GM23338 (cell line): ENCODE data around the gene HIGD1B. TPM values are rescaled to one million over a fixed set of nuclear protein-coding genes. Genes with fewer than 3 reads are reported as not detected.

ENCODE experiments used
- ATAC-seq: fragments of 200-7000 bp; cut with Tn5 transposase; 3 replicates; pipeline ENCODE4 v1.9.1; 2020
- DNase-seq: peaks from one replicate; pipeline ENCODE4 v3.0.0-alpha.2; 2015; ENCODE audit warnings: low spot score
- H2AFZ ChIP-seq: fragments of 200-600 bp; sonication (generic); 2 replicates; pipeline ENCODE4 v1.8.0; 2016; ENCODE audit warnings: antibody characterized with exemption, mild to moderate bottlenecking, moderate library complexity
- H3F3A ChIP-seq: fragments of 200-600 bp; sonication (generic); replicated peaks from 2 replicates; pipeline ENCODE4 v1.8.0; 2017; ENCODE audit warnings: antibody characterized with exemption, mixed run types, low read depth
- H3K27ac ChIP-seq: fragments of 200-600 bp; sonication (generic); 2 replicates; pipeline ENCODE4 v1.6.1; 2016; ENCODE audit warnings: low read depth
- H3K27me3 ChIP-seq: fragments of 200-600 bp; sonication (generic); 2 replicates; pipeline ENCODE4 v1.8.0; 2016; ENCODE audit warnings: mild to moderate bottlenecking, mixed run types, moderate library complexity; ENCODE audit not compliant: insufficient read depth
- H3K36me3 ChIP-seq: fragments of 200-600 bp; sonication (generic); 2 replicates; pipeline ENCODE4 v1.8.0; 2016; ENCODE audit warnings: mild to moderate bottlenecking; ENCODE audit not compliant: insufficient read depth
- H3K4me1 ChIP-seq: fragments of 200-600 bp; sonication (generic); 2 replicates; pipeline ENCODE4 v1.8.0; 2016; ENCODE audit warnings: mild to moderate bottlenecking, moderate library complexity; ENCODE audit not compliant: insufficient read depth
- H3K4me2 ChIP-seq: fragments of 200-600 bp; sonication (generic); 2 replicates; pipeline ENCODE4 v1.7.1; 2017; ENCODE audit warnings: mixed run types
- H3K4me3 ChIP-seq: fragments of 200-600 bp; sonication (generic); 2 replicates; pipeline ENCODE4 v1.6.1; 2016; ENCODE audit warnings: mixed run types
- H3K79me2 ChIP-seq: fragments of 200-600 bp; sonication (generic); replicated peaks from 2 replicates; pipeline ENCODE4 v1.8.0; 2017; ENCODE audit warnings: mild to moderate bottlenecking; ENCODE audit not compliant: insufficient read depth
- H3K9me2 ChIP-seq: fragments of 200-600 bp; sonication (generic); 2 replicates; pipeline ENCODE4 v1.8.0; 2017; ENCODE audit not compliant: insufficient read depth
- H4K20me1 ChIP-seq: fragments of 200-600 bp; sonication (generic); replicated peaks from 2 replicates; pipeline ENCODE4 v1.8.0; 2017; ENCODE audit warnings: mild to moderate bottlenecking; ENCODE audit not compliant: insufficient read depth
- H3K27ac Mint-ChIP-seq: 2 replicates; pipeline ENCODE4 v1.8.0; 2020; ENCODE audit warnings: inconsistent platforms, mild to moderate bottlenecking, moderate library complexity, mixed read lengths
- H3K27me3 Mint-ChIP-seq: 3 replicates; pipeline ENCODE4 v1.8.0; 2022; ENCODE audit warnings: low read depth, mild to moderate bottlenecking, moderate library complexity, mixed read lengths, inconsistent platforms; ENCODE audit not compliant: insufficient read depth, poor library complexity
- H3K36me3 Mint-ChIP-seq: 3 replicates; pipeline ENCODE4 v1.8.0; 2021; ENCODE audit warnings: low read depth, mild to moderate bottlenecking, inconsistent platforms, moderate library complexity, mixed read lengths
- H3K4me1 Mint-ChIP-seq: 3 replicates; pipeline ENCODE4 v1.8.0; 2020; ENCODE audit warnings: mild to moderate bottlenecking, inconsistent platforms, mixed read lengths
- H3K4me3 Mint-ChIP-seq: 3 replicates; pipeline ENCODE4 v1.8.0; 2021; ENCODE audit warnings: moderate library complexity, mild to moderate bottlenecking, inconsistent platforms, mixed read lengths
- H3K9me3 Mint-ChIP-seq: 3 replicates; pipeline ENCODE4 v1.8.0; 2020; ENCODE audit warnings: moderate library complexity, mild to moderate bottlenecking, inconsistent platforms, mixed read lengths
- CREB1 ChIP-seq: fragments of 250-450 bp; sonication (Bioruptor Pico); IDR thresholded peaks from 2 replicates; pipeline ENCODE4 v1.5.0; 2020; ENCODE audit warnings: low read depth, mild to moderate bottlenecking, moderate library complexity
- CTCF ChIP-seq, 2 experiments: fragments of 200-600 bp in 1 of 2; sonication (generic) in 1 of 2; conservative IDR thresholded peaks; 2 replicates each; pipeline versions ENCODE4 v1.5.1 to v1.6.1; 2016 to 2017; ENCODE audit warnings: antibody characterized with exemption in 2 of 2, low read depth in 2 of 2, mild to moderate bottlenecking in 2 of 2, moderate library complexity in 1 of 2
- ETS1 ChIP-seq: IDR thresholded peaks from 2 replicates; pipeline ENCODE4 v1.6.1; 2016; ENCODE audit warnings: antibody characterized with exemption
- EZH2 ChIP-seq: fragments of 200-600 bp; sonication (generic); IDR thresholded peaks from one replicate; pipeline ENCODE4 v1.8.0; 2017; ENCODE audit warnings: antibody characterized with exemption, mild to moderate bottlenecking, low read depth; ENCODE audit not compliant: unreplicated experiment
- EZH2phosphoT487 ChIP-seq: fragments of 200-600 bp; sonication (generic); IDR thresholded peaks from one replicate; pipeline ENCODE4 v1.8.1; 2018; ENCODE audit warnings: antibody characterized with exemption; ENCODE audit not compliant: unreplicated experiment
- JUNB ChIP-seq: IDR thresholded peaks from one replicate; pipeline ENCODE4 v1.6.1; 2016; ENCODE audit warnings: antibody characterized with exemption; ENCODE audit not compliant: unreplicated experiment
- NANOG ChIP-seq: IDR thresholded peaks from 2 replicates; pipeline ENCODE4 v1.6.1; 2016; ENCODE audit warnings: antibody characterized with exemption, borderline replicate concordance
- POLR2AphosphoS5 ChIP-seq: IDR thresholded peaks from 2 replicates; pipeline ENCODE4 v1.6.1; 2016; ENCODE audit warnings: antibody characterized with exemption, low read depth
- REST ChIP-seq: IDR thresholded peaks from one replicate; pipeline ENCODE4 v1.6.1; 2018; ENCODE audit warnings: antibody characterized with exemption; ENCODE audit not compliant: unreplicated experiment
- STAT1 ChIP-seq: IDR thresholded peaks from one replicate; pipeline ENCODE4 v1.6.1; 2016; ENCODE audit warnings: antibody characterized with exemption; ENCODE audit not compliant: unreplicated experiment
- ZNF114 ChIP-seq: fragments of 250-450 bp; sonication (Bioruptor Pico); IDR thresholded peaks from 2 replicates; pipeline ENCODE4 v1.5.0; 2020; ENCODE audit warnings: mild to moderate bottlenecking, moderate library complexity
- ZNF331 ChIP-seq: fragments of 250-450 bp; sonication (Bioruptor Pico); IDR thresholded peaks from 2 replicates; pipeline ENCODE4 v1.5.0; 2020; ENCODE audit warnings: low read depth, mild to moderate bottlenecking, moderate library complexity
- ZNF462 ChIP-seq: fragments of 250-450 bp; sonication (Bioruptor Pico); IDR thresholded peaks from 2 replicates; pipeline ENCODE4 v1.5.0; 2020; ENCODE audit warnings: mild to moderate bottlenecking, moderate library complexity
- polyA plus RNA-seq: library from polyadenylated mRNA; unstranded; fragments of >200 nt; fragmentation: Nextera tagmentation; extraction: Ambion mirVana; gene quantifications from 2 replicates; pipeline ENCODE4 v1.2.1, GENCODE V29; 2016
- total RNA-seq: library from RNA; depleted of rRNA; stranded (reverse); fragments of >200 nt; shearing (Covaris generic); gene quantifications from 2 replicates; pipeline ENCODE4 v1.2.3, GENCODE V29; 2014

HIGD1B gene
- total and polyA plus RNA-seq, 2 experiments from 2014 or later = not detected

- peaks cover 85% of the 10 kb centered on the region for H3K36me3 Mint-ChIP-seq
- Histone ChIP-seq H4K20me1 (peaks cover 15% of the 10 kb centered on the region), H3K36me3 (peaks cover 78% of the 10 kb centered on the region), H3K79me2 (no peaks in the 10 kb centered on the region; the same call in 1 of the 2 replicates), H3K4me2 (no peak overlapping the region), H3F3A (peaks cover 20% of the 10 kb centered on the region; the same call in 1 of the 2 replicates), H3K4me3 (no peak overlapping the region), H3K4me1 (no peaks in the 10 kb centered on the region), H2AFZ (no peak overlapping the region), H3K27ac (no peak overlapping the region), H3K27me3 (no peaks in the 10 kb centered on the region), H3K9me2 (no peaks in the 10 kb centered on the region)
- ATAC-seq = no peak
- no peak overlapping the region for H3K27ac Mint-ChIP-seq
- DNase-seq = no peak
- H3K4me3 Mint-ChIP-seq = no peak overlapping the region
- H3K9me3 Mint-ChIP-seq = no peaks in the 10 kb centered on the region
- TF ChIP-seq ZNF114 (CRISPR knock-in tag) = no peak
- no peak for TF ChIP-seq ETS1
- no peak for TF ChIP-seq ZNF331
- TF ChIP-seq EZH2 = no peak
- no peak for TF ChIP-seq JUNB
- TF ChIP-seq CTCF (conservative IDR thresholded peaks at IDR 0.05; ENCODE audit: low read depth in 2 of 2) = no peak
- TF ChIP-seq NANOG = no peak
- no peak for TF ChIP-seq EZH2phosphoT487
- TF ChIP-seq ZNF462 (CRISPR knock-in tag) = no peak
- no peak for TF ChIP-seq POLR2AphosphoS5
- no peak for TF ChIP-seq CREB1 (CRISPR knock-in tag)
- TF ChIP-seq REST = no peak
- no peak for TF ChIP-seq STAT1
- H3K27me3 Mint-ChIP-seq = peaks cover 3% of the 10 kb centered on the region
- H3K4me1 Mint-ChIP-seq = no peaks in the 10 kb centered on the region
These were observed 32.4 kb downstream of the HIGD1B start for GRCh38 chr17:44880062-44880461.
